HFFc6 (cell line): ENCODE measurements around the gene ARHGAP26. TPM values are rescaled to one million over a fixed set of nuclear protein-coding genes. Genes with fewer than 3 reads are reported as not detected.

ENCODE experiments used
- DNase-seq: peaks from one replicate; pipeline ENCODE4 v3.0.0-alpha.2; 2018
- H3K27ac Mint-ChIP-seq: 2 replicates; pipeline ENCODE4 v1.8.0; 2020; ENCODE audit warnings: mild to moderate bottlenecking, mixed read lengths
- H3K27me3 Mint-ChIP-seq: 2 replicates; pipeline ENCODE4 v1.8.0; 2021; ENCODE audit warnings: mild to moderate bottlenecking, moderate library complexity, mixed read lengths; ENCODE audit not compliant: insufficient read depth
- H3K36me3 Mint-ChIP-seq: 2 replicates; pipeline ENCODE4 v1.8.0; 2021; ENCODE audit warnings: low read depth, mixed read lengths
- H3K4me1 Mint-ChIP-seq: 2 replicates; pipeline ENCODE4 v1.8.0; 2020; ENCODE audit warnings: low read depth, mixed read lengths
- H3K4me3 Mint-ChIP-seq: 2 replicates; pipeline ENCODE4 v1.8.0; 2020; ENCODE audit warnings: mild to moderate bottlenecking, moderate library complexity, mixed read lengths
- H3K9me3 Mint-ChIP-seq: 2 replicates; pipeline ENCODE4 v1.8.0; 2020; ENCODE audit warnings: mild to moderate bottlenecking, mixed read lengths
- CTCF ChIP-seq: fragments of 200-600 bp; sonication (generic); IDR thresholded peaks from 2 replicates; pipeline ENCODE4 v1.5.0; 2021; ENCODE audit warnings: antibody characterized with exemption, mild to moderate bottlenecking
- total RNA-seq, 6 experiments: library from RNA; stranded (reverse); fragmentation: NEBNext Ultra II Directional; extraction: Animal tissue kit (Norgen Biotek cat#: 25700); gene quantifications; 2 replicates in 1 of 6; 3 replicates in 5 of 6; pipeline ENCODE4 v1.2.3, GENCODE V29; 2021

ARHGAP26 gene
- total RNA-seq, 6 experiments from 2014 or later, result 2.3 to 3.6 (median 3.1) TPM

- no peak for DNase-seq
- H3K4me3 Mint-ChIP-seq, result no peak overlapping the region
- no peak for TF ChIP-seq CTCF
- H3K27me3 Mint-ChIP-seq, result no peaks in the 10 kb centered on the region
- H3K36me3 Mint-ChIP-seq, result no peaks in the 10 kb centered on the region
- H3K27ac Mint-ChIP-seq, result no peak overlapping the region
- H3K9me3 Mint-ChIP-seq, result no peaks in the 10 kb centered on the region
- 0 out of 2 replicates have a peak, but pooled peaks cover 4% of the 10 kb centered on the region for H3K4me1 Mint-ChIP-seq
Measured at GRCh38 chr5:143101121-143101520, 330.9 kb downstream of the ARHGAP26 start.

DNA sequence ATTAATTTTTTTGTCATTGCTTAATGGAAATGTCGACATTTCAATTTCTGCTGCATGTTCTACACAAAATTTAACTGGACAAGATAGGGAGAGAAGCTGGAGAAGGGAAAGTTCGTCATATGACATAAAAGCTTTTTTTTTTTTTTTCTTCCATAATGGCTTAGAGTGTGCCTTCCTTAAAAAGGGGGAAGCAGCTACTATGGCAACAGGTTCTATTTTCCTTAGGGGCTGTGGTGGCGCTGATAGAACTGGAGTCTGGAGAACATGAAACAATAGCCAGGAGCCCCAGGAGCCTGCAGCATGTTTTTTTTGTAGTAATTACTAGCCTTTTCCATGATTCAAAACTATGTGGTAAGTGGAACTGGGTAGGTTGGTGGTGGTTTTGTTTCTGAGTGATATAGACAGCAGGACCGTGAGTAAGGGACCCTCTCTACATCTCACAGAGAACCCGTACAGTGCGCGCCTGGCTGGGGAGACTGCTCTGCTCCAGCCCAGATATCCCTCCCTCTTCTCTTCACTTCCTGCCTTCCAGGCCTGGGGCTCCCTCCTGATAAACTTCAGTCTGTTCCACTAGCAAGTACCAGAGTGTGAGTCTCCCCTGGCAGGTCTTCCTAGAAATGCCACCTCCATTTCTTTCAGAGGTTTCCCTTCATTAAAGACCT, 331.7 kb downstream of the ARHGAP26 start:
- Mint-ChIP-seq H3K36me3 (no peaks in the 10 kb centered on the region), H3K4me3 (no peak overlapping the region), H3K27me3 (no peaks in the 10 kb centered on the region), H3K4me1 (0 out of 2 replicates have a peak, but pooled peaks cover 4% of the 10 kb centered on the region), H3K27ac (no peak overlapping the region), H3K9me3 (no peaks in the 10 kb centered on the region)
- TF ChIP-seq CTCF, result no peak
- no peak for DNase-seq

- Mint-ChIP-seq H3K27me3 (no peaks in the 10 kb centered on the region), H3K4me3 (no peak overlapping the region), H3K9me3 (no peaks in the 10 kb centered on the region), H3K36me3 (no peaks in the 10 kb centered on the region), H3K4me1 (0 out of 2 replicates have a peak, but pooled peaks cover 4% of the 10 kb centered on the region), H3K27ac (no peak overlapping the region)
- TF ChIP-seq CTCF, result no peak
- DNase-seq, result no peak
Measured at GRCh38 chr5:143102411-143102810, 332.2 kb downstream of the ARHGAP26 start.

GRCh38 chr5:143105216-143105905, 335.2 kb downstream of the ARHGAP26 start:
- H3K27ac Mint-ChIP-seq, result no peak overlapping the region

DNA sequence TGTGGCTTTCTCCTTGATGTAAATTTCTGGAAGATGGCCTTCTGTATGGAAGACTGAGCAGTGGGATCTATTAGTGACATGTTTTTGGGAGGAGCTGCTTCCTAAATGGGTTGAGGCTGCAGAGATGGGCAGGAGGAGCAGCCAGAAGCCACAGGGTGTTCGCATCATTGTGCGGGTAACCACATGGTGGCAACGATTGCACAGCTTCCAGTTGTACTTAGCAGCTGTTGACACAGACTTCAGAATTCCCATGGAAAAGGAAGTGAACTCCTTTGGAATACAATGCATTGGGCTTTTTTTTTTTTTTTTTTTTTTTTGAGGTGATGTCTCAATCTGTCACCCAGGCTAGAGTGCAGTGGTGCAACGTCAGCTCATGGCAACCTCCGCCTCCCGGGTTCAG, 336.0 kb downstream of the ARHGAP26 start:
- Mint-ChIP-seq H3K36me3 (no peaks in the 10 kb centered on the region), H3K4me1 (peaks cover 21% of the 10 kb centered on the region), H3K27ac (no peak overlapping the region), H3K27me3 (no peaks in the 10 kb centered on the region), H3K4me3 (no peak overlapping the region), H3K9me3 (no peaks in the 10 kb centered on the region)
- peak; percentile 56 for TF ChIP-seq CTCF
- DNase-seq, result peak; percentile 41

More at GRCh38 chr5:143105216-143105905, 335.2 kb downstream of the ARHGAP26 start:
- no peak for TF ChIP-seq CTCF
- no peak overlapping the region for H3K4me3 Mint-ChIP-seq
- H3K36me3 Mint-ChIP-seq, result no peaks in the 10 kb centered on the region
- peaks cover 12% of the 10 kb centered on the region for H3K4me1 Mint-ChIP-seq
- H3K27me3 Mint-ChIP-seq, result no peaks in the 10 kb centered on the region
- H3K9me3 Mint-ChIP-seq, result no peaks in the 10 kb centered on the region
- no peak for DNase-seq
